ENCODE results near the gene ATF7. TPM values are rescaled to one million over a fixed set of nuclear protein-coding genes. Genes with fewer than 3 reads are reported as not detected.

The ATF7 gene
- total RNA-seq, 2 donors from 2014 or later: 37.9 to 46.7 TPM

DNA sequence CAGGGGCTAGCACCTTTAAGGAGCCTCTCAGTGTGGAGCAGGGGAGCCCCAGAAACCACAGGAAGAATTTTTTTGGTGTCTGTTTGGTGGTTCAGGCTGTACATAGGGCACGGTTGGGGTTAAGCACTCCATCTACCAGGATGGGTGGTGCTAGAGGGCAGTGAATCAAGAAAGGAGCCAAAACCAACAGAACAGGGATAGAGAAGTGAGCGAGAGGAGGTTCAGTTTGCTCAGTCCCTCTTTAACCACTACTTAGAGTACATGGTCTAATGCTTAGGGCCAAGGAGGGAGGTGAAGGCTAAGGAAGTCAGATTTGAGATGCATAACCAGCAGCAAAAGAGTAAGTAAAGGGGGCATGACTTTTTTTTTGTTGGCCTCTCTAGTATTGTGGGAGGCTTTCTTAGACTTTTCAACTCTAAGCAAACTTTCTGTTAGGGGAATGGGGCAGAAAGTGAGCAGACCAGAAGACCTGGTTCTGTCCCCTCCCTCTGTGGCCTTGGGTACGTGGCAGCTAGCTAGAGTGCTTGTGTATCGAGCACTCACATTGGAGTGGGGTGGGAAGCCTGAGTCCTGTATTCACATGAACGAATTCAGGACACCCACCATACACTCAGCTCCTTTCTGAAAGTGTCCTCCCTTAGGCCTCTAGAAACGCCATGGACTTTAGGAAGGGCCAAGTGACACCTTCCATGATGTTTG lies 112.3 kb downstream of the ATF7 start:
- DNase-seq (ENCODE audit: low spot score): no peak
- Histone ChIP-seq H3K9me3 (no peaks in the 10 kb centered on the region), H3K27me3 (replicated peaks; ENCODE audit: insufficient read depth) (no peaks in the 10 kb centered on the region), H3K4me1 (replicated peaks) (no peaks in the 10 kb centered on the region), H3K36me3 (peaks cover 0 to 8% of the 10 kb centered on the region in 2 donors), H3K4me3 (no peak overlapping the region), H3K27ac (no peak overlapping the region)
- 63% methylated on average over 6 of the region's 6 CpGs for WGBS
- intact Hi-C loops (cut with DNase I): no loop called here
- TF ChIP-seq POLR2AphosphoS5 (IDR thresholded peaks at IDR 0.05) (no peak), POLR2A (IDR thresholded peaks at IDR 0.05) (no peak)
- TF ChIP-seq, protein P1, sequence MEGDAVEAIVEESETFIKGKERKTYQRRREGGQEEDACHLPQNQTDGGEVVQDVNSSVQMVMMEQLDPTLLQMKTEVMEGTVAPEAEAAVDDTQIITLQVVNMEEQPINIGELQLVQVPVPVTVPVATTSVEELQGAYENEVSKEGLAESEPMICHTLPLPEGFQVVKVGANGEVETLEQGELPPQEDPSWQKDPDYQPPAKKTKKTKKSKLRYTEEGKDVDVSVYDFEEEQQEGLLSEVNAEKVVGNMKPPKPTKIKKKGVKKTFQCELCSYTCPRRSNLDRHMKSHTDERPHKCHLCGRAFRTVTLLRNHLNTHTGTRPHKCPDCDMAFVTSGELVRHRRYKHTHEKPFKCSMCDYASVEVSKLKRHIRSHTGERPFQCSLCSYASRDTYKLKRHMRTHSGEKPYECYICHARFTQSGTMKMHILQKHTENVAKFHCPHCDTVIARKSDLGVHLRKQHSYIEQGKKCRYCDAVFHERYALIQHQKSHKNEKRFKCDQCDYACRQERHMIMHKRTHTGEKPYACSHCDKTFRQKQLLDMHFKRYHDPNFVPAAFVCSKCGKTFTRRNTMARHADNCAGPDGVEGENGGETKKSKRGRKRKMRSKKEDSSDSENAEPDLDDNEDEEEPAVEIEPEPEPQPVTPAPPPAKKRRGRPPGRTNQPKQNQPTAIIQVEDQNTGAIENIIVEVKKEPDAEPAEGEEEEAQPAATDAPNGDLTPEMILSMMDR (IDR thresholded peaks at IDR 0.05): no peak

DNA sequence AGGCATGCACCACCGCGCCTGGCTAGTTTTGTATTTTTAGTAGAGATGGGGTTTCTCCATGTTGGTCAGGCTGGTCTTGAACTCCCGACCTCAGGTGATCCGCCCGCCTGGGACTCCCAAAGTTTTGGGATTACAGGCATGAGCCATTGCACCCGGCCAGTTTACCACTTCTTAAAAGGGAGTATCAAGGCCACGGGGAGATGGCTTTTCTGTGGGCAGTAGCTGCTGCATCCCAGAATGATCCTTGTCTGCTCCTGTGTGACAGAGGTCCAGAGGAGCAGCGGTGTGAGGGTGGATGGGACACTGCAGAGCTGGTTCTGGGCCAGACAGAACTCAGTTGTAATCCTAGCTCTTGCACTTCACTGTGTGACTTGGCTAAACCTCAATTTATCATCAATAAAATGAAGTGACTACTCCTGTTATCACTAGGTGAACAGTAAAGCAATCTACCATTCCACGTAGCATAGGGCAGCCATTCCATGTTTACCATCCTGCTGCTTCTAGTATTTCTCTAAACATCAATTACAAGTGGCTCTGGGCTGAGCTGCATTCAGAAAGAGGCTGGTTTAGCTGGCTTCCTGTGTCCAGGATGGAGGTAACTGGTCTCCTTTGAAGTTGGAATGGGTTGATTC lies 115.9 kb downstream of the ATF7 start:
- Histone ChIP-seq H3K36me3 (no peaks in the 10 kb centered on the region), H3K27me3 (replicated peaks; ENCODE audit: insufficient read depth) (no peaks in the 10 kb centered on the region), H3K27ac (no peak overlapping the region), H3K9me3 (no peaks in the 10 kb centered on the region), H3K4me1 (replicated peaks) (no peaks in the 10 kb centered on the region), H3K4me3 (no peak overlapping the region)
- intact Hi-C loops (cut with DNase I): no loop called here
- WGBS: 85% methylated on average over 9 of the region's 9 CpGs
- DNase-seq (ENCODE audit: low spot score): no peak
- TF ChIP-seq POLR2A (IDR thresholded peaks at IDR 0.05) (no peak), POLR2AphosphoS5 (IDR thresholded peaks at IDR 0.05) (peak; percentile 58)
- TF ChIP-seq, protein P1 (IDR thresholded peaks at IDR 0.05): no peak

DNA sequence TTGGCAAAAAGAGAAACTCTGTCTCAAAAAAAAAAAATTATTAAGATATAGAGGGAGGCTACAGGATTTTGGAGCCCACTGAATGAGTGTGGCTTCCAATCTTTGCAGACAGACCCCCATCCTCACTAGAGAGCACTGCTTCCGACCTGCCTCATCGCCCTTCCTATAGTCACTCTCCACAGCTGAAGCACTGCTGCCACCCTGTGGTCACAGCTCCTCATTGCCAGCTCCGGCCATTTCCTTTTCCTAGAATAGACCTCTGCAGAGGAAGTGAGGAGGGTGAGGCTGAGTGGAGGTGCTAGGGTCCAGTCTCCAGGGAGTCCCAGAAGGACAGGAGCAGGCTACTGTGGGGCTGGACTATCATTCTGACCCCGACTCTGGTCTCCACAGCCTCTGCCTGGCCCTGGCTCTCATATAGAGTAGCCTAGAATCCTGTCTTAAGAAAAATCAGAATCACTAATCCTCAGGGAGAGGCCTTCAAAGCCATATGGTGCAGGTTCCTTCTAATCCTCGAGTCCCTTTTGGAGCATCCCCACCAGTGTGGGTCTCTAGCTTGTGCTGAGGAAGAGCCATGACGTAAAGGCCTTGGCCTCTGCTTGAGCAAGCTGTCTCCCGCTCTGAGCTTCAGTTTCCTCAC lies 117.5 kb downstream of the ATF7 start:
- no peaks in the 10 kb centered on the region for H3K4me1 ChIP-seq (replicated peaks)
- TF ChIP-seq, protein P1 (IDR thresholded peaks at IDR 0.05): peak; percentile 67 to 92 (median 84)
- TF ChIP-seq POLR2AphosphoS5 (IDR thresholded peaks at IDR 0.05) (peak; percentile 71), POLR2A (IDR thresholded peaks at IDR 0.05) (no peak)
- no peaks in the 10 kb centered on the region for H3K27me3 ChIP-seq (replicated peaks; ENCODE audit: insufficient read depth)
- DNase-seq (ENCODE audit: low spot score): peak; percentile 77
- H3K4me3 ChIP-seq: no peak overlapping the region
- no peaks in the 10 kb centered on the region for H3K9me3 ChIP-seq
- WGBS: 34% methylated on average over 7 of the region's 7 CpGs
- no peaks in the 10 kb centered on the region for H3K36me3 ChIP-seq
- intact Hi-C loops (cut with DNase I): loop anchor here (2.0 to 10.0 kb wide), 3 partner anchors 156 to 454 kb away; partner anchors contain the start of genes AAAS and TNS2
- H3K27ac ChIP-seq: no peak overlapping the region

DNA sequence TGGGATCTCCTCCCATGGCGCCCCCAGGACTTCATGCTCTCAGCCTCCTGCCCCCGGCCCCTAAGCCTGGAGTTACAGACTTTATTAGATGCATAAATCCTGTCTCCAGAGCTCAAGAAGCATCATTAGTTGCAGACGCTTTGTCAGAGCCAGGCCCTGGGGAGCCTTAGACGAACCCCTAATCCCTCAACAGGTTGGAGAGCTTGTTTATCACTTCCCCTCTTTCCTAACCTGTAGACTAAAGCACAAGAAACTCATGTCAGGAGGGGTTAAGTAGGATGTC lies 118.6 kb downstream of the ATF7 start:
- 76% methylated on average over 4 of the region's 4 CpGs for WGBS
- H3K9me3 ChIP-seq: no peaks in the 10 kb centered on the region
- no peak overlapping the region for H3K4me3 ChIP-seq
- DNase-seq (ENCODE audit: low spot score): no peak
- H3K4me1 ChIP-seq (replicated peaks): no peaks in the 10 kb centered on the region
- intact Hi-C loops (cut with DNase I): loop anchor here (10.0 kb wide), 2 partner anchors 183 to 453 kb away; partner anchors contain the start of genes AAAS and TNS2
- no peaks in the 10 kb centered on the region for H3K36me3 ChIP-seq
- no peaks in the 10 kb centered on the region for H3K27me3 ChIP-seq (replicated peaks; ENCODE audit: insufficient read depth)
- H3K27ac ChIP-seq: no peak overlapping the region
- TF ChIP-seq POLR2AphosphoS5 (IDR thresholded peaks at IDR 0.05) (no peak), POLR2A (IDR thresholded peaks at IDR 0.05) (no peak)
- TF ChIP-seq, protein P1 (IDR thresholded peaks at IDR 0.05): no peak
